ENCODE results near the gene PABPC3.

The PABPC3 gene

DNA sequence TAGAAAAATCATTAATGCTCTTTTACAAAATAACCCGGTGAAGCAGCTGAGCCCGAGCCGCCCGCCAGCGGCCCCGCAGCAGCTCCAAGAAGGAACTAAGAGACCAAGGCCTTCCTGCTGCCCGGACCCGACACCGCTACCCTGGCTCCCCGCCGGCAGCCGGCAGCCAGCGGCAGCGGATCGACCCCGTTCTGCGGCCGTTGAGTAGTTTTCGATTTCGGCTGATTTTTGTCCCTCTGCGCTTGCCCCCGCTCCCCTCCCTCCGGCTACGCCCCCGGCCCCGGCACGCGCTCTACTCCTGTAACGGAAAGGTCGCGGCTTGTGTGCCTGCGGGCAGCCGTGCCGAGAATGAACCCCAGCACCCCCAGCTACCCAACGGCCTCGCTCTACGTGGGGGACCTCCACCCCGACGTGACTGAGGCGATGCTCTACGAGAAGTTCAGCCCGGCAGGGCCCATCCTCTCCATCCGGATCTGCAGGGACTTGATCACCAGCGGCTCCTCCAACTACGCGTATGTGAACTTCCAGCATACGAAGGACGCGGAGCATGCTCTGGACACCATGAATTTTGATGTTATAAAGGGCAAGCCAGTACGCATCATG is at the start of gene PABPC3:
PABPC3 (plus strand) TSS at position 286 of the 603 bp plus-strand sequence; CDS start at position 349, 63 bp downstream.
- DNase-seq (ENCODE audit: low read depth) = no peak

DNA sequence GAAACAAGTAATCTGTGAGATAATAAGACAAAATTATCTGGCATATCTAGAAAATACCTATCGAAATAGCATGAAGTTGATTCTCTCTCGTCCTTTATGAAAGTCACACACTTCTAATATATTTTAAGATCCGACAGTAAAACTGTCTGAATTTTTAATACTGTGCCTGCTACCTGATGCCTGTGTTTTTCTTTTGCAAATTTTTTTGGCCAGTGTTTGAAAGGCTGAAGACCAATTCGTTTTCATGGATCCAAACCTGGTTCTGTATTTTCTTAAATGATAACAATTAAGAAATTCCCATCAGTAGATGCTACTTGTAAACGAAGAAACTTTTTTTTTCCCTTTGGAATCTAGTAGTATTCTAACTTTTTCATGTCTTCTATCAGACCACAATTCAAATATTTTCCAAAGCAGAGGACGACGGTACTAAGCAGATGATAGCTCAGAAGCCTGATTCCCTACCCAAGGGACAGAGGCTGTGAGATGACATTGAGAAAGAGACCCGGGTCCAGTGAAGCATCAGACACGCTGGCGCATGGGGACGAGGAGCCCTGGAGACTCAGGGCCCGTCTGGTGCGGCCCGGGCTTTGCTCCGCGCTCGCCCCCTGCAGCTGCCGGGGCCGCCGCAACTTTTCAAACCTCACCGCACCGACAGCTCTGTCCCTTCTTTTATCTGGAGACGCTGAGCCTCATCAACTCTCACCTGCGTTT is 49.5 kb upstream of the PABPC3 start:
- no peak for DNase-seq (ENCODE audit: low read depth)

DNA sequence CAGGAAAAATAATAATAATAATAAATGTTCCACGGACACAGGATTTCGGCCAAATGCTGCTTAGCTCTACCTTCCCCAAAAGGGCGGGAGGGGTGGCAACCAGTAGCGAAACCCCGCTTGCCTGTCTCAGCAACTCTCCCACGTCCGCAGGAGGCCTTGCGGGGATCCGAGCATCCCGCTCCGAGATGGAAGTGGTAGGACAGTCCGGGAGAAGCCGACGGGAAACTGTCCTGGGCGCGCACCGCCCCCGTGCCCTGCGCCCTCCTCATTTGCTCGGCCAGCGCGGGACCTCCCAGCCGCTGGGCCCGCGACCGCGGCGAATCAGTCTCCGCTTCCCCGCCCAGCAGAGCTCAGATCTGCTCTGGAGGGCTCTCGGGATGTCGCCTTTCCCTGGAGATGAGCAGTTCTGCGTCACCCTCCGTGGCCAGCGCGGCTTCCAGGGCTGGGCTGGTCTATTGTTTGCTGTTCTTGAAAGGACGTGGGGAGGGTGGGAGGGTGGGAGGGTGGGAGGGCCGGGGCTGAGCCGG is 48.9 kb upstream of the PABPC3 start:
- peak; percentile 52 for DNase-seq (ENCODE audit: low read depth)

DNA sequence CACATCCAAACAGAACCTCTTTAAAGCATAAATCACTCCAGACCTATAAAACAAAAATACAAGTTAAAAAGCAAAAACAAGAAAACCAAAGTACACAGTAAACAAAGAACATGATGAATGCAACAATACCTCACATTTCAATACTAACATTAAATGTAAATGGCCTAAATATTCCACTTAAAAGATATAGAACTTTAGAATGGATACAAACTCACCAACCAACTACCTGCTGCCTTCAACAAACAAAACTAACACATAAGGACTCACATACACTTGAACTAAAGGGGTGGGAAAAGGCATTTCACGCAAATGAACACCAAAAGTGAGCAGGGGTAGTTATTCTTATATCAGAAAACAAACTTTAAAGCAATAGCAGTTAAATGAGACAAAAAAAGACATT is 44.9 kb upstream of the PABPC3 start:
- DNase-seq (ENCODE audit: low read depth) = no peak

DNA sequence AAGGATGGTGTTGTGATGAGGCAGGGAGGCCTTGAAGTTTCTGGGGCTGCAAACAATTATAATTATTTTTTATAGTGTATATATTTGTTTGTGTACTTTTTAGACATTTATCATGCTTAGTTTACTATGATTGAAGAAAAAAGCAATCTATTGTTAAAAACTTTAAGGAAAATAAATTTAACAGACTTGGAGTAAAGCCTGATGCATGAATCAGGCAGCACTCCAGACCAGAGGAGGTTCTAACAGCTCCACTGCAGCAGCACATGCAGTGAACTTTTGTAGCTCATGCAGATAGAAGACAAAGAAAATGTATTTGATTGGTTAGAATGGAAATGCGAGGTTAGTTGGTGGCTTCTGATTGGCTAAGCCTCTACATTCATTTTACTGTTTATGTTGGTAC is 36.8 kb upstream of the PABPC3 start:
- no peak for DNase-seq (ENCODE audit: low read depth)

DNA sequence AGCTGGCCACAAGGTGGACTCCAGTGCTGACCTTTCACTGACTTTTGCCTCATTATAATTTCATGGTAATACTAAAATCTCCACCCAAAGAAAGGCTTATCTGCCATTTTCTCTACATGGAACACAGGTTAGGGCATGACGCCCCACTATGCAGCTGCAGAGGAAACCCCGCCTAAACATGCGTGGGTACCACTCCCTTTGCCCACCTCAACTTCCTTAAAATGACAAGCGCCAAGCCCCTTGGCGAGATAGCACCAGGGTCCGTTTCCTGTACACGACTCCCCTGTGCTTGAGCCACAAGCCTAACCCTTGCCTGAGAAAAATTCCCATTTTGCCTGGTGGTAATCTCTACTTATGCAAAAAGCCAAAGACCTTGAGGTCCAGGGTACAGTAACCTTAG is 36.0 kb upstream of the PABPC3 start:
- no peak for DNase-seq (ENCODE audit: low read depth)

DNA sequence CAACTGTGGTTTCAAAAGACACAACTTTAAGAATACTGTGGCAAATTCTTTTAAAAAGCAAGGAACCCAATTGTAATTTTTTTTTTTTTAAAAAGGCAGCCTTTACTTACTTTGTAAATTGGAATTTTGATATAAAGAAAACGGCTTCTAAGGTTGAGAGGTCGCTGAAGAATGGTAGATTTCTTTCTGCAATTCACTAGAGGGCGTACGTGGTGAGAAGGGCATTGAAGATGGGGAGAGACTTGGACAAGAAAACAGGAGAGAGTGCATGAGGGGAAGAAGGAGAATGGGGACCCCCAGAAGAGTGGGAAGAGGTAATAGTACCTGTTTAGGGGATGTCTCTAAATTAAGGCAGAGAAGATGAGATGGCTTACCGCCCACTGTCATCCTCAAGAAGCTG is 33.5 kb upstream of the PABPC3 start:
- DNase-seq (ENCODE audit: low read depth) = no peak

DNA sequence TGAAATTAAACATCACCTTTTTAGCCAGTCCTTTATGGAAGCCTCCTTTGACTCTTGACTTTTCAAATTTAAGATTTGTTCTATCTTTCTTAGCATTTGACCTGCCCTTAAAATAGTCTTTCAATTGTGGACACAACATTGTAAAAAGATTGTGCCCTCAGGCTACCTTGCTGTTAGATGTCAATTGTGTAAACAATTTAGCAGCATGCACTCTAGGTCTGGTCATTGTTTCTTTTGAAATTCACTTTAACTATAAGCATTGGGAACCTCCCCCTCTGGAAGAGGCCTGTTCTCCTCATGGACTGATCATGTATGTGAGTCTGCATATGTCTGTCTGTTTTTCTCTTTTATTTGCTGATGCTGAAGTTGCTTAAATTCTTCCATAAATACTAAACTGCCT is 31.5 kb upstream of the PABPC3 start:
- no peak for DNase-seq (ENCODE audit: low read depth)

DNA sequence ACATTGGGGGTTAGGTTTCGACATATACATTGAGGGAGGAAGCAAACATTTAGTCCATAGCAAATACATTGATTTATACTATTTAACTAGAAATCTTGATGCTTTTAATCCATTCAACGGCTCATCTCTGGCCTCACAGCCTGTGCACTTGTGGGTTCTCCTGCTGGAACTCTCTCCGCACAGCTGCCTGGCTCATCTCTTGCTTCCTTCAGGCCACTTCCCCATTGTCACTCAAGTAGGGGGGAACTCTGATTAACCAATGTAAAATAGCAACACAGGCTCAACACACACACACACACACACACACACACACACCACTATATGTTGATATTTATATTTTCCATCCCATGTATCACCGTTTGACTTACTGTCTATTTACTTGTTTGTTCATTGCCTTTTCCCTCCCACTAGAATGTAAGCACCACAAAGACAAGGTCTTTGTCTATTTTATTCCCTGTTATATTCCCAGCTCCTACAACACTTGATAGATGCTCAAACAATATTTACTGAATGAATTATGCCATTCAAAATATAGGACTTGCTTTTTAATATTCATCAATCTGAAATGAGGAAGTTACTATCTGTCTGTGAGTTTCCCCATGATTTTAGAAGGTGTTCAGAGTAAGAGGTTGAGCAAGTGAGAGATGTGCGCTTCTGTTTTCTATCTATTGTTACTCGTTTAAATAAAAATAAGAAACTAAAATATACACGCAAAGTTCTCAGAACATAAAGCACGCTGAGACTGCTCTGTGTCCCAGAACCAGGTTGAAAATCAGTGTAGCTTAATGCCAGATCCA is 29.8 kb upstream of the PABPC3 start:
- DNase-seq (ENCODE audit: low read depth) = no peak

DNA sequence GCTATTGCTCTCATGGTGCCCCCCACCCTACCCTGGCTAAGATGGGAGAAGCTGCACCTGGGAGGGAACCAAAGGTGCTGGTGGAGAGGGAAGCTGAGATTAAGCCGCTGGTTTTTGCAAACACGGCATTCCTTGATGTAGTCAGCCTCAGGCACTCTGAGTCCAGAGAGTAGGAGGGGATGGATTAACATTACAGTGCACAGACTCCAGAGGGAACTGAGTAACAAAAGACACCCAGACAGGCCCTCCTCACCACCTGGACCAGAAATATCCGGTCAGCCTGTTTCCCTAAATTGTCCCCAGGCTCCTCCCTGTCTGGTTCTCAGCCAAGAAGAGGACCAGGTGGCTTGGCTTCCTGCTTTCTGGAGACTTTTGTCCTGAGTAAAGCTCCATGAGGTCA is 28.9 kb upstream of the PABPC3 start:
- DNase-seq (ENCODE audit: low read depth) = no peak

DNA sequence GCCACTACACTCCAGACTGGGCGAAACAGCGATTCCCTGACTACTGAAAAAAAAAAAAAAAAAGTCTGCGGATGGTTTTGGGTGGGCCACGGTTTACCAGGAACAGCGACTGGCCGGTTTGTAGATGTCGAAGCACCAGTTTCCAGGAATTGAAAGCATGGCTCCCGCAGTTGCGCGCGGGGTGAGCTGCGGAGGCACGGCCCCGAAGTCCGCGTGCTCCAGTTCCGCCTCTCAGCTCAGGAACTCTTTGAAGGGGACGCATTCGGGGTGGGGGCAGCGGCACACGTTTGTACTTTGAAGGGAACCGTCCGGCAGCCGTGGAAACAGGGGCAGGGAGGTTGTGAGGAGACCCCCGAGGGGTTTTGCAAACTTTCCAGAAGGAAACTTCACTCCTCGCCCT is 27.1 kb upstream of the PABPC3 start:
- DNase-seq (ENCODE audit: low read depth) = no peak

DNA sequence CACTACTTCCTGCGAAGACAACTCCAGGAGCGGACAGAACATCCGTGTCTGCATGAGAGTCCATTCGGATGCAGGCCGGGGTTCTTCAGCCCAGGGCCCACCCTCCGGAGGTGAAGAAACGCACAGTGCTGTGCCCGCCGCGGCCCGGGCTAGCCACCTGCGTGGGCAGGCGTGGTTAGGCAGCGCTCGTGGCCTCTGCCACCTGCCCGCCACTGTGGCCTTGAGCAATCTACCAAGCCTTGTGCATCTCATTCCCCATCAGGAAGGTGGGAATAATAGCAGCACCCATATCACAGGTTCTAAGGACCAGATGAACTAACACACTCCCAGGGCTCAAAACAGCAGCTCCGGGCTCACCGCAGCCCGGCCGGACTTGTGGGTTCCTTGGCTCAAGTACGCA is 26.7 kb upstream of the PABPC3 start:
- no peak for DNase-seq (ENCODE audit: low read depth)

DNA sequence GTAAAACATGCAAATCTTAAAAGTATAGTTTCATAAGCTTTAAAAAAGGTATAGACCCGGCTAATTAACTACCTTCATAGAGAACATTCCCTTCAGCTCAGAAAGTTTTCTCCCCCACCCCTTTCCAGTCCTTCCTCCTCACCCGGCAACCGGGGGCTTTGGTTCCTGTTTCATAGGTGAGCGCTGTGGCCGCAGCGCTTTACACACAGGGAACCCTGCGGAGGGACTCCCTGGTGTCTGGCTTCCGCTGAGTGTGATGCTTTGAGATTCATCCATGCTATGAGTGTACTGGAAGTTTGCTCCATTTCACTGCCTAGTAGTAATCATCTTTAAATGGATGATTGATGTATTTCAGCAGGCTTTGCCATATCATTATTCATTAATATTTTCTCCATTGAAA is 26.0 kb upstream of the PABPC3 start:
- no peak for DNase-seq (ENCODE audit: low read depth)

DNA sequence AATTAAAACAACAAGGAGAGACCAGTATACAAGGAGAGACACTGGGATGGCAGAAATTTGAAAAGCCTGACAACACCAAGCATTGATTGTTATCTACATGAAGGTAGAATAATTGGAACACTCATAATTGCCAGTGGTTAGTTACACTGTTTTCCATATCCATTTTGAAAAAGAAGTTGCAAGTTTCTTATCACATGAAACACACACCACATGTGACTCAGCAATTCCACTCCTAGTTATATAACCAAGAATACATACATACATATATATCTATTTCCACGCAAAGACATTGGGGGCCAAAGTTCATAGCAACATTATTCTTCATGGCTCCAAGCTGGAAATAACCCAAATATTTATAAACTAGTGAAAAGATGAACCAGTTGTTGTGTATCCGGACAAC is 15.2 kb upstream of the PABPC3 start:
- DNase-seq (ENCODE audit: low read depth) = no peak

DNA sequence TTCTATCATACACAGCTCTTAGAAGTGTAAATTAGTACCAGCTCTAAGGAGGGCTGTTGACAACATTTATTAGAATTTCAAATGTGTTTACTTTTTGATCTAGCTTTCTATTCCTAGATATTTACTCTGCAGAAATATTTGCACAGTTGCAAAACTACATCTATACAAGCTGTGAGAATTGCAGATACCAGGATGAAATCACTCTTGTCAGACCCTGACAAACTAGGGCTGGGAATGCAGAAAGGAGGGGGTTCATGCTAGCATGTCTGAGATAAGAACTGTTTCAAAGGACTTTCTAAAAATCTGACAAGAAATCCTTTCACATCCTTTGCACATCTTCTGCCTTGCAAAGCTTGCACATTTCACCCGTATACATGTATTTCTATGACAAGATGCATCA is 11.8 kb upstream of the PABPC3 start:
- no peak for DNase-seq (ENCODE audit: low read depth)

DNA sequence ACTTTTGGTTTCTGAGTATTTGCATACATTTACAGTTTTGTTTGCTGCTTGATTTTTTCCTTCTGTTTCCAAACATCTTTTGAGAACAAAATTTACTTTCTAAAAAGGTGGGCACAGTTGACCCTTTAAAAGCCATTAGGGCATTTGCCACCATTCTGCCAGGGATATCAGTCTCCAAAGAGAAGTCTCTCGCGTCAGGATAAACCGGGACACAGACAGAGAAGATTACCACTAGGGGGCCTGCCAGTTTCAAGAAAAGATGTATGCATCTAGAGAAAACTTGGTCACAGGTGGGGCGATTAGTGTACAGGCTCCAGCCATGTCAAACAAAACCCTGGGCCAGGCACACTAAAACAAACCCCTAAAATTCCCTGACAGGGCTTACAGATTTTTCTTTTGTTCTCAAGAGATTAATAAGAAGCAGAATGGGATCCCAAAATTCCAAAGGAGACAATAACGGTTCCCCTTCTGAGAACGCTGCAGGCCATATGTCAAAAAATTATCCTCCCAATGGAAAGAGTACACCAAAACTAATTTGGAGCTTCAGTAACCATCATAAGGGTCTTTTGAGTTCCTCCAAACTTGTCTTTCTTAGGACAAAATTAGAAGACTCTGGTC is 10.7 kb upstream of the PABPC3 start:
- DNase-seq (ENCODE audit: low read depth) = peak; percentile 33

DNA sequence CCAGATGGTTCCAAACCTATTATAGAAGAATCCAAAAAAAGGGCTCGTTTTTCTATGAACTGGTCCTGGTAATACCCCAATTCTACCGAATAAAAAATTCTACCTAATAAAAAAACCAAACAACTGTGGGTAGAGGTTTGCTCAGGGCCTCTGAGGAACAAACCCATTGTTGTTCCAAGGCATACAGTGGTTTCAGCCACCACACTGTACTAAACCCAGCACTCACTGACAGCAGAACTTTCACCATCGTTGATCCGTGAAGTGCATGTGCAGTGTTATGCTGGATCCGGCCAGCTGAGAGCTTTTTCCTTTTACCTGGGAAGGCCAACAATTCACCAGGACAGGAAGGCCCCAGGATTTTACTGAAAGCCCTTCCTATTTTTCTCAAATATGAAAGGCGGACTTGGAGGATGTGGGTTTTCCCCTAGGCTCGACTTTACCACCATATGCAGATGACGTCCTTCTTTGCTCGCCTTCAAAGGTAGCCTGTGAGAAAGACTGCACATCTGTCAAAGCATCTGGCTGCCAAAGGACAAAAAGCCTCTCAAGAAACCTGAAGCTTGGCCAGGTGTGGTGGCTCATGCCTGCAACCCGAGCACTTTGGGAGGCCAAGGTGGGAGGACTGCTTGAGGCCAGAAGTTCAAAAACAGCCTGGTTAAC is 7.2 kb upstream of the PABPC3 start:
- DNase-seq (ENCODE audit: low read depth) = no peak

DNA sequence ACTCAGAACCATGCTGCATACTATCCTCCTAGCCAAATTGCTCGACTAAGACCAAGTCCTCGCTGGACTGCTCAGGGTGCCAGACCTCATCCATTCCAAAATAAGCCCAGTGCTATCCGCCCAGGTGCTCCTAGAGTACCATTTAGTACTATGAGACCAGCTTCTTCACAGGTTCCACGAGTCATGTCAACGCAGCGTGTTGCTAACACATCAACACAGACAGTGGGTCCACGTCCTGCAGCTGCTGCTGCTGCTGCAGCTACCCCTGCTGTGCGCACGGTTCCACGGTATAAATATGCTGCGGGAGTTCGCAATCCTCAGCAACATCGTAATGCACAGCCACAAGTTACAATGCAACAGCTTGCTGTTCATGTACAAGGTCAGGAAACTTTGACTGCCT is 1.5 kb downstream of the PABPC3 start:
- DNase-seq (ENCODE audit: low read depth) = no peak

DNA sequence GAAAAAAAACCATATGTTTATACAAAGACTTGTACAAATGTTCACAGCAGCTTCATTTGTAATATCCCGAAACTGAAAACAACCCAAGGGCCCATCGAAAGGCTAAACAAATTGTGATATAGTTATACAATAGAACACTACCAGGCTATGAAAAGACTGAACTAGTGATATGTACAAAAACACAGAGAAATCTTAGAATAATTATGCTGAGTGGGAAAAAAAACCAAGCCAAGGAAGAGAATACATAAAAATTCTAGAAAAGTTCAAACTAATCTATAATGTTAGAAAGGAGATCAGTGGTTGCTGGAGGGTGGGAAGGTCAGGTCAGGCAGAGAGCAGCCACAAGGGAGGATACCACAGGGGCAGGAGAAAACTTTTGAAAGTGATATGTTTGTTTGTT is 7.8 kb downstream of the PABPC3 start:
- no peak for DNase-seq (ENCODE audit: low read depth)

DNA sequence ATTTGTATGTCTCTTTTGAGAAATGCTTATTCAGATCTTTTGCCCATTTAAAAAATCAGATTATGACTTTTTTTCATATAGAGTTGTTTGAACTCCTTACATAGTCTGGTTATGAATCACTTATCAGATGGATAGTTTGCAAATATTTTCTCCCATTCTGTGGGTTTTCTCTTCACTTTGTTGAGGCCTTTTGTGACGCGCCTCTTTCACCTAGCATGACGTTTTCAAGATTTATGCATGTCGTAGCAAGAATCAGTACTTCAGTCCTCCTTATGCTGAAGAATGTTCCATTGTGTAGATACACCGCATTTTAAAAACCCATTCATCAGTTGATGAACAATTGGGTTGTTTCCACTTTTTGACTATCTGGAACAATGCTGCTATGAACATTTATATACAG is 13.4 kb downstream of the PABPC3 start:
- no peak for DNase-seq (ENCODE audit: low read depth)

DNA sequence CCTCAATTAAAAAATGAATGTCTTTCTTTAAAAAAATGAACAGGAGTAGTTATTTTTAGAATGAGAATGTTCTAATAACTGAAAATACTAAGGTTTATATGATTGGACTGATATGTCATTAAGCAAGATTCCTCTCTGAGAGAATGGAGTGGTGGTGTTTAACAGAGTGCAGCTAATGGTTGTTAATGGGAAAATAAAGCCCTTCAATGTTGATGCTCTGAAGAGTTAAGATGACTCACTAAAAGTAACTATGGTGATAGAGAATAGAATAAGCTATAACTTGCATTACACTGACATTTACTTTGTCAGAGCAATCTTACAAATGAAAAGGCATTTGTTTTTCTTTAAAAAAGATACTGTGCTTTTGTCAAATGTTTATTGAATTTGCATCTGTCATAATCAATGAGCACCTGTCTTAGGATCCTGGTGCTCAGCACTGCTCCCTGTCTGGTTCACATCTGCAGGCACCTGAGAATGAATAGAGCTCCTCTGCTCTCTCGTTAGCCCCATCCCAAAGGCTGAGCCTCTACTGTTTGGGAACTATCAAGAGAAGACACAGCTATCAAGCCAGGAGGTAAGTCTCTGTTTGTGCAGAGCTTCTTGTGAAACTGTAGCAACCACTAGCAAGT is 15.1 kb downstream of the PABPC3 start:
- no peak for DNase-seq (ENCODE audit: low read depth)

DNA sequence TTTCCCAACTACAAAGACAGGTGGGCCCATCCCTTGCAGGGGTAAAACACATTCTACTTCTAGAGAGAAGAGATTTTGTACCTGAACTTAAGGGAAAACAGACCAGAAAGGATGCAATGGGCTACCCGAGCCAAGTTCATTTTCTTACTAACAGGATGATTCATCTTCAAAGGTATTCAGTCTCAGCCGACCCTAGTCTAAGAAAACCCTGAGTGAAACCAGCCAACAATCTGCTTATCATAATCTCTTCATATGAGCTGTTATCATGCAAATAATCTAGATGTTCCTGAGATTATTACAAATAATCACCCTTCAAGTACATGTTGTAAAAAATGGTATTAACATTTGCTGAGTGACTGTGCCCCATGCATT is 15.6 kb downstream of the PABPC3 start:
- no peak for DNase-seq (ENCODE audit: low read depth)

Measured in EH (cell line).